Ishikawa (cell line): Measurements from ENCODE around the gene UTF1.

Source experiments
- CEBPB ChIP-seq: IDR thresholded peaks from 2 replicates; pipeline ENCODE4 v1.6.1; 2012
- CREB1 ChIP-seq: IDR thresholded peaks from 2 replicates; pipeline ENCODE4 v1.6.1; 2012; ENCODE audit warnings: low read depth
- EGR1 ChIP-seq: IDR thresholded peaks from 2 replicates; pipeline ENCODE4 v1.6.1; 2012
- EP300 ChIP-seq: IDR thresholded peaks from 2 replicates; pipeline ENCODE4 v1.6.1; 2012; ENCODE audit warnings: borderline replicate concordance
- MAX ChIP-seq: IDR thresholded peaks from 2 replicates; pipeline ENCODE4 v1.6.1; 2012
- NFIC ChIP-seq: IDR thresholded peaks from 2 replicates; pipeline ENCODE4 v1.6.1; 2012
- RAD21 ChIP-seq: IDR thresholded peaks from 2 replicates; pipeline ENCODE4 v1.6.1; 2012; ENCODE audit warnings: low read depth
- REST ChIP-seq: IDR thresholded peaks from 2 replicates; pipeline ENCODE4 v1.6.1; 2012; ENCODE audit warnings: low read depth, mild to moderate bottlenecking
- TAF1 ChIP-seq: IDR thresholded peaks from 2 replicates; pipeline ENCODE4 v1.6.1; 2012; ENCODE audit warnings: low read depth, mild to moderate bottlenecking
- TCF12 ChIP-seq: IDR thresholded peaks from 2 replicates; pipeline ENCODE4 v1.6.1; 2012; ENCODE audit warnings: low read depth
- TEAD4 ChIP-seq: IDR thresholded peaks from 2 replicates; pipeline ENCODE4 v1.6.1; 2012
- USF1 ChIP-seq: IDR thresholded peaks from 2 replicates; pipeline ENCODE4 v1.6.1; 2012
- YY1 ChIP-seq: IDR thresholded peaks from 2 replicates; pipeline ENCODE4 v1.6.1; 2012; ENCODE audit warnings: low read depth
- ZBTB7A ChIP-seq: IDR thresholded peaks from 2 replicates; pipeline ENCODE4 v1.6.1; 2012; ENCODE audit warnings: low read depth

- TF ChIP-seq YY1, result no peak
- no peak for TF ChIP-seq TAF1
- no peak for TF ChIP-seq TEAD4
- TF ChIP-seq EGR1, result no peak
- TF ChIP-seq TCF12, result no peak
- no peak for TF ChIP-seq USF1
- TF ChIP-seq CREB1, result no peak
- no peak for TF ChIP-seq REST
- TF ChIP-seq RAD21, result no peak
- TF ChIP-seq EP300, result no peak
- no peak for TF ChIP-seq MAX
- no peak for TF ChIP-seq NFIC
- TF ChIP-seq CEBPB, result no peak
- no peak for TF ChIP-seq ZBTB7A
Measured at GRCh38 chr10:133211141-133211830, 18.7 kb upstream of the UTF1 start.
